Measurements from ENCODE around the gene DDX4.
"Not testable (repeated sequence)": the region's sequence is repeated elsewhere in the genome, so short reads cannot be mapped to it uniquely, and the experiment has no call there.

DDX4 gene

DNA sequence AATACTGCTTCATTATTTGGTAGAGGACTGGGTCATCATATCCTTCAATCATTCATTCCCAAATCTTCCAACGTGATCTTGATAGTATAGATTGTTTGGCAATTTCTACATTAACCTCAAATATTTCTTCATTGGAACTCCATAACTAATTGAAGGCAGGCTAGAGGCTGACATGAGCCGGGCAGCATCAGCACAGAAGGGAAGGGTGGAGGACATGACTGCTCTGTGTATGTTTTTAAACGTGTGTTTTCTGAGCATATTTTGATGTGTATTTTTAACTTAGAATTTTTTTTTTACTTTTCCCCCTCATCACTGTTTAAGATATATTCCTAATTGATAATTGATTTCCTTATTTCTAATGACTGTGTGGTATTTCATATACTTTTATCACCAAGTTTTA, 12.6 kb downstream of the DDX4 start:
- no peak overlapping the region for H3K27ac ChIP-seq
- TF ChIP-seq, protein P1, sequence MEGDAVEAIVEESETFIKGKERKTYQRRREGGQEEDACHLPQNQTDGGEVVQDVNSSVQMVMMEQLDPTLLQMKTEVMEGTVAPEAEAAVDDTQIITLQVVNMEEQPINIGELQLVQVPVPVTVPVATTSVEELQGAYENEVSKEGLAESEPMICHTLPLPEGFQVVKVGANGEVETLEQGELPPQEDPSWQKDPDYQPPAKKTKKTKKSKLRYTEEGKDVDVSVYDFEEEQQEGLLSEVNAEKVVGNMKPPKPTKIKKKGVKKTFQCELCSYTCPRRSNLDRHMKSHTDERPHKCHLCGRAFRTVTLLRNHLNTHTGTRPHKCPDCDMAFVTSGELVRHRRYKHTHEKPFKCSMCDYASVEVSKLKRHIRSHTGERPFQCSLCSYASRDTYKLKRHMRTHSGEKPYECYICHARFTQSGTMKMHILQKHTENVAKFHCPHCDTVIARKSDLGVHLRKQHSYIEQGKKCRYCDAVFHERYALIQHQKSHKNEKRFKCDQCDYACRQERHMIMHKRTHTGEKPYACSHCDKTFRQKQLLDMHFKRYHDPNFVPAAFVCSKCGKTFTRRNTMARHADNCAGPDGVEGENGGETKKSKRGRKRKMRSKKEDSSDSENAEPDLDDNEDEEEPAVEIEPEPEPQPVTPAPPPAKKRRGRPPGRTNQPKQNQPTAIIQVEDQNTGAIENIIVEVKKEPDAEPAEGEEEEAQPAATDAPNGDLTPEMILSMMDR (conservative IDR thresholded peaks at IDR 0.05): no peak
- TF ChIP-seq ZFX (IDR thresholded peaks at IDR 0.05): no peak

DNA sequence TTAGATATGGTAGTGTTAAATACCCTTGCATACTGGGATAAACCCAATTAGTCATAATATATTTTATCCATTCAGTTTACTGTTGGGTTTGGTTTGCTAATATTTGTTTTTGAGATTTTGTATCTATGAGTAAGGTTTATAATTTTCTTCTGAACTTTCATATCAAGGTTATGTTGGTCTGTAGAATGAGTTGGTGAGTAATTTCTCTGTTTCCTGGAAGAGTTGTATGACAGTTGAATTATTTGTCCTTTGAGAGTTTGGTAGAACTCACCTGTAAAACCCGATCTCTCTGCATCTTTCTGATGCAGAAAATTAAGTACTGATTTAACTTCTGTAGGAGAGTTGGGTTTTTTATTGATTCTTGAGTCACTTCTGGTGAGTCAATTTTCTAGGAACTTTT, 20.4 kb downstream of the DDX4 start:
- no peak overlapping the region for H3K27ac ChIP-seq
- TF ChIP-seq, protein P1 (conservative IDR thresholded peaks at IDR 0.05): no peak
- no peak for TF ChIP-seq ZFX (IDR thresholded peaks at IDR 0.05)

DNA sequence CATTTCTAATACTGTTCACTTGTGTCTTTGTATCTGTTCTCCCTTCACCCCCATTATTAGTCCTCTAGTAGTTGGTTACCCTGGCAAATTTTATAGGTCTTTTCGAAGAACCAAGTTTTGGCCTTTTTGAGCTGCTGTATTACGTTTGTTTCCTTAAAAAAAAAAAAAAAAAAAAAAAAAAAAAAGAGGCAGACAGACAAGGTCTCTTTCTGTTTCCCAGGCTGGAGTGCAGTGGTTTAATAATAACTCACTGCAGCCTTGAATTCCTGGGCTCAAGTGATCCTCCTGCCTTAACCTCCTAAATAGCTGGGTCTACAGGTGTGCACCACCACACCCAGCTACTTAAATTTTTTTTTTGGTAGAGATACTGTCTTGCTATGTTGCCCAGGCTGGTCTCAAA, 20.9 kb downstream of the DDX4 start:
- H3K27ac ChIP-seq: no peak overlapping the region
- TF ChIP-seq, protein P1 (conservative IDR thresholded peaks at IDR 0.05): no peak
- TF ChIP-seq ZFX (IDR thresholded peaks at IDR 0.05): no peak

DNA sequence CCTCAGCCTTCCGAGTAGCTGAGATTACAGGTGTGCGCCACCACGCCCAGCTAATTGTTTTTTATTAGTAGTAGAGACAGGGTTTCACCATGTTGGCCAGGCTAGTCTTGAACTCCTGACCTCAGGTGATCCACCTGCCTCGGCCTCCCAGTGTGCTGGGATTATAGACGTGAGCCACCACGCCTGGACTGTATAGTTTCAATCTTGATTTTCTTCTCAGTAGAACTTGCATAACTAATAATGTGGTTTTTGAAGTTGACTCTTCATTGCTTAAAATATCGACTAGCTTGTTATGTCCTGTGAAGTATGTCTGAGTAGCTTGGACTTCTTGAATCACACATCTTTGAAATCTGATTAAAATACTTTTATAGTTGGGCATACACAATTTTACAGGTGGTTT, 23.9 kb downstream of the DDX4 start:
- H3K27ac ChIP-seq: not testable (repeated sequence)

DNA sequence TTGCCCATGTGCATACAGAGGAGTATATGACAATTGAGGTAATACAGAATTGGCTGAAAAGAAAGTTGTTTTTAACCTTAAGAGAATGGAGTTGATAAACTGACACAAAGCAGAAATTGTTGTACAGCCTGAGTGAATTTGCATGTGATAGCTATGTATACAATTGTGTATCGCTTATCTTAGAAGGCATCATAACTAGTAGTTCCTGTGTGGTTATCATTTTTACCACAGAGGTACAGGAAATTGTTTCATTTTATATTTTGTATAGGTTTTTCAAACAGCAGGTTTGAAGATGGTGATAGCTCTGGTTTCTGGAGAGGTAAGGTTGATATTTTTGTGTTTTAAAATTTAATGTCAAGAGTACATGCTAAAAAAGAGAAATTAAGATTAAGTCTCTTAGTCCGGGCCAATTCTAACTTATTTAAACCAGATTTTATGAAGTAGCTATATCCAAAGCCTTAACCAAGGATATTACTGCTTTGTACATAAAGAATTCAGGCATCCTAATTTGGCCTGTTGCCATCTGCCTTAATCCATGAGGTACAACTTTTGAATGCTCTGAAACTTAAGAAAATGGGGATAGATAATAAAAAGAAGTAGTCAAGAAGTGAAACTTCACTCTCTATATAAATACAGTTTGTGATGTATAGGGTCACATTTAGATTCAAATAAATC, 26.0 kb downstream of the DDX4 start:
- TF ChIP-seq, protein P1 (conservative IDR thresholded peaks at IDR 0.05): no peak
- no peak for TF ChIP-seq ZFX (IDR thresholded peaks at IDR 0.05)

DNA sequence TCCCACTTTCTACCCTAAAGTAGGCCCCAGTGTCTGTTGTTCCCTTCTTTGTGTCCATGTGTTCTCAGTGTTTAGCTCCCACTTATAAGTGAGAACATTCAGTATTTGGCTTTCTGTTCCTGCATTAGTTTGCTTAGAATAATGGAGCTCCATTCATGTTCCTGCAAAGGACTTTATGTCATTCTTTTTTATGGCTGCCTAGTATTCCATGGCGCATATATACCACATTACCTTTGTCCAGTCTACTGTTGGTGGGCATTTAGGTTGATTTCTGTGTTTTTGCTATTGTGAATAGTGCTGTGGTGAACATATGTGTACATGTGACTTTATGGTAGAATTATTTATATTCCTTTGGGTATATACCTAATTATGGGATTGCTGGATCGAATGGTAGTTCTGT, 30.4 kb downstream of the DDX4 start:
- H3K27ac ChIP-seq: no peak overlapping the region
- TF ChIP-seq, protein P1 (conservative IDR thresholded peaks at IDR 0.05): no peak
- TF ChIP-seq ZFX (IDR thresholded peaks at IDR 0.05): no peak

More for the DNA sequence above, 26.0 kb downstream of the DDX4 start:
- H3K27ac ChIP-seq: no peak overlapping the region

DNA sequence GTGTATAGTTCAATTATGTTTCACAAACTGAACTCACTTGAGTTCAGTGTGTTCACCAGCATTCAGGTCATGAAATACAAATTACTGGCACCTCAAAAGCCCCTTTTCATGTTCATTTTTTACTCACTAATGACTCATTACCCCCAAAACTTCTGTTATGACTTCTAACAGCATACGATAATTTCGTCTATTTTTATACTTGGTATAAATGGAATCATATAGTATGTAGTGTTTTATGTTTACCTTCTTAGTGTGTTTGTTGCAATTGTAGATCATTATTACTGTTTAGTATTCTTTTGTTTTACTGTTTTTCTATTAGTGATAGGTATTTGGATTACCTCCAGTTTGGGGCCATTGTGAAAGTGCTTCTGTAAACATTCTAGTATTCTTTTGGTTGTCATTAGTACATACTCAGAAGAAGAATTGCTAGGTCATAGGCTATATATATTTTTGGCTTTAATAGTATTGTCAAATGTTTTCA, 33.4 kb downstream of the DDX4 start:
- TF ChIP-seq, protein P1 (conservative IDR thresholded peaks at IDR 0.05): no peak
- TF ChIP-seq ZFX (IDR thresholded peaks at IDR 0.05): no peak
- H3K27ac ChIP-seq: no peak overlapping the region

DNA sequence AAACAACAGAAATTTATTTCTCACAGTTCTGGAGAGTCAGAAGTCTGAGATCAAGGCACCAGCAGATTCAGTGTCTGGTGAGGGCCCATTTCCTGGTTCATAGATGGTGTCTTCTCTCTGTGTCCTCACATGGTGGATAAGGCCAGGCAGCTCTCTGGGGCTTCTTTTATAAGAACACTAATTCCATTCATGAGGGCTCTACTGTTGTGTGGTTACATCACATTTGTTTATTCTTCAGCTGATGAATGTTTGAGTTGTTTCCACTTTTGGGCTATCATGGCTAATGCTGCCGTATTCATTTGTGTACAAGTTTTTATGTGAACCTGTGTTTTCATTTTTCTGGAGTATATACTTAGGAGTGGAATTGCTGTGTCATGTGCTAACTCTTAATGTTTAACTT, 35.2 kb downstream of the DDX4 start:
- H3K27ac ChIP-seq: no peak overlapping the region
- no peak for TF ChIP-seq ZFX (IDR thresholded peaks at IDR 0.05)
- TF ChIP-seq, protein P1 (conservative IDR thresholded peaks at IDR 0.05): no peak

Data from C4-2B (cell line).